PC-9 (cell line): ENCODE results near the gene RBM8A. TPM values are rescaled to one million over a fixed set of nuclear protein-coding genes. Genes with fewer than 3 reads are reported as not detected.

Experiments
- BruUV-seq: library from RNA; stranded (reverse); fragments of 400-500 nt; replicated peaks from 2 replicates; lab custom pipeline; 2021; lab: Mats Ljungman, UMichigan
- CTCF ChIA-PET: fragments of 300-600 bp; sonication (Branson Sonifier 250); formaldehyde crosslinking; loops from one replicate; lab custom pipeline; 2022; ENCODE audit warnings: antibody characterized with exemption; lab: Charles Lee
- POLR2A ChIA-PET: fragments of 300-600 bp; sonication (Branson Sonifier 250); formaldehyde crosslinking; loops from one replicate; lab custom pipeline; 2022; ENCODE audit warnings: antibody characterized with exemption; ENCODE audit not compliant: unreplicated experiment; lab: Charles Lee
- DNase-seq, 2 experiments: peaks; one replicate each; pipeline versions ENCODE4 v3.0.0 to v3.0.0-alpha.2; 2015 to 2022; ENCODE audit warnings: mixed read lengths in 1 of 2
- H2AFZ ChIP-seq: fragments of 200-600 bp; sonication (generic); 2 replicates; pipeline ENCODE4 v1.8.1; 2017; ENCODE audit warnings: antibody characterized with exemption
- H3F3A ChIP-seq: fragments of 200-600 bp; sonication (generic); 2 replicates; pipeline ENCODE4 v1.8.1; 2017; ENCODE audit warnings: antibody characterized with exemption, mild to moderate bottlenecking, low read depth; ENCODE audit not compliant: insufficient read depth
- H3K27ac ChIP-seq: fragments of 200-600 bp; sonication (generic); 2 replicates; pipeline ENCODE4 v1.6.1; 2016; ENCODE audit warnings: mixed run types
- H3K27me3 ChIP-seq: fragments of 200-600 bp; sonication (generic); 2 replicates; pipeline ENCODE4 v1.6.1; 2016; ENCODE audit warnings: low read depth, mixed run types; ENCODE audit not compliant: insufficient read depth
- H3K36me3 ChIP-seq: fragments of 200-600 bp; sonication (generic); 2 replicates; pipeline ENCODE4 v1.6.1; 2016; ENCODE audit warnings: low read depth, mixed run types
- H3K4me1 ChIP-seq: fragments of 200-600 bp; sonication (generic); replicated peaks from 2 replicates; pipeline ENCODE4 v1.6.1; 2016; ENCODE audit warnings: mixed run types; ENCODE audit not compliant: insufficient read depth
- H3K4me2 ChIP-seq: fragments of 200-600 bp; sonication (generic); 2 replicates; pipeline ENCODE4 v1.6.1; 2017; ENCODE audit warnings: mixed run types
- H3K4me3 ChIP-seq: fragments of 200-600 bp; sonication (generic); 2 replicates; pipeline ENCODE4 v1.6.1; 2016; ENCODE audit warnings: mixed run types
- H3K79me2 ChIP-seq: fragments of 200-600 bp; sonication (generic); 2 replicates; pipeline ENCODE4 v1.6.1; 2017; ENCODE audit warnings: low read depth, mixed run types
- H3K9me2 ChIP-seq: fragments of 200-600 bp; sonication (generic); 2 replicates; pipeline ENCODE4 v1.8.1; 2017; ENCODE audit warnings: mild to moderate bottlenecking; ENCODE audit not compliant: insufficient read depth
- H3K9me3 ChIP-seq: fragments of 200-600 bp; sonication (generic); 2 replicates; pipeline ENCODE4 v1.8.1; 2016; ENCODE audit warnings: low read depth; ENCODE audit not compliant: insufficient read depth
- H4K20me1 ChIP-seq: fragments of 200-600 bp; sonication (generic); 2 replicates; pipeline ENCODE4 v1.8.1; 2017; ENCODE audit not compliant: insufficient read depth
- EZH2 ChIP-seq: fragments of 200-600 bp; sonication (generic); IDR thresholded peaks from 2 replicates; pipeline ENCODE4 v1.8.0; 2017; ENCODE audit warnings: antibody characterized with exemption, low read depth
- intact Hi-C: fragments of 100-400 bp; cut with micrococcal nuclease; formaldehyde crosslinking; loops from one replicate; pipeline ENCODE4 v1.10.0; 2022; ENCODE audit not compliant: unreplicated experiment
- total RNA-seq: library from RNA; stranded (reverse); gene quantifications from 2 replicates; pipeline ENCODE4 v1.2.3, GENCODE V29; 2021
- TF ChIP-seq, protein P1 (sequence below): fragments of 200-600 bp; sonication (generic); conservative IDR thresholded peaks from 2 replicates; pipeline ENCODE4 v1.6.1; 2017; ENCODE audit warnings: mixed run types, antibody characterized with exemption, mild to moderate bottlenecking, moderate library complexity

Gene RBM8A
- total RNA-seq, 1 experiment from 2014 or later = 129 TPM

DNA sequence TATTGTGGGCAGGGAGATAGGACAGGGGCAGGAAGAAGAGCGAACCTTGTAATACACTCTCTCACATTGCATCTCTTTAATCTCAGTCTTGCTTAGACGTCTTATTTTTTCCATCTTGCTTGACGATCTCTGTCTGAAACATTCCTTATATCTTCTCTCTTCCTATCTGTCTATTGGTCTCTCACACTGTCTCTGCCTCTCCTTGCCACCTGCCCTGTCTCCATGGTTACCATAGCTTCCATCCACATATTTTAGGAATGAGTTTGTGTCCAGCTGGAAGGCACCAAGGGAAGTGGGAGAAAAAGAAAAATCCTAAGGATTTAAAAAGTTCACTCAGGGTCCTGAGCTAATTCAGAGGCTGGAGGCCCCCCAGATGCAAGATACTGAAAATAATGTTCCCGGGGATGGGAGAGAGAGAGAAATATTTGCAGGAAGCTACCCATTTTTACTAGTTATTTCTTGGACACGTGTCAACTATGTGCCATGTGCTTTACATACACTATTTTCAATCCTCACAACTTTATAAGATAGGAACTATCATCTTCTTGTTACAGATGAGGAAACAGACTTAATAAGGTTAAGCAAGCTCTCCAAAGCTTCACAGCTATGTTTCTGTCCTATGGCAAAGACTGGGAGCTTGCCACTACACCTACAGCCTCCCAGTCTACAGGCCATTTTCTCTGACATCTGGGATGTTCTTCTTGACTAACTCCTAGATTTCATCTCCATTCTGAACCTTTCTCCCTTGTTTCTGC is 36.2 kb upstream of the RBM8A start:
- CTCF ChIA-PET = interaction anchor here (0.9 to 1.4 kb wide), 2 partner anchors 36 to 72 kb away, joined by 3 to 7 read pairs; partner anchors contain the start of gene RBM8A
- H3K4me1 ChIP-seq = peaks cover 27% of the 10 kb centered on the region
- no peaks in the 10 kb centered on the region for H3K9me2 ChIP-seq
- peaks cover 14% of the 10 kb centered on the region for H3F3A ChIP-seq
- no peak overlapping the region for H3K27ac ChIP-seq
- H2AFZ ChIP-seq = peak overlapping the region; percentile 85; the same call in 1 of the 2 replicates
- no peaks in the 10 kb centered on the region for H3K79me2 ChIP-seq
- peak overlapping the region; percentile 84 for H3K4me2 ChIP-seq
- peak overlapping the region; percentile 65 for H3K4me3 ChIP-seq
- BruUV-seq = no TSS peak
- no peaks in the 10 kb centered on the region for H3K9me3 ChIP-seq
- H4K20me1 ChIP-seq = no peaks in the 10 kb centered on the region
- intact Hi-C loops = loop anchor here (2.0 kb wide), 1 partner anchor 31 kb away; no protein-coding TSS in a partner anchor
- H3K27me3 ChIP-seq = peaks cover 15% of the 10 kb centered on the region
- DNase-seq = peak in 1 of 2 experiments; percentile 60
- POLR2A ChIA-PET = interaction anchor here (0.6 to 1.0 kb wide), 3 partner anchors 12 to 36 kb away, joined by 4 to 9 read pairs (median 5); partner anchors contain the start of gene RBM8A
- TF ChIP-seq EZH2 = no peak
- TF ChIP-seq, protein P1, sequence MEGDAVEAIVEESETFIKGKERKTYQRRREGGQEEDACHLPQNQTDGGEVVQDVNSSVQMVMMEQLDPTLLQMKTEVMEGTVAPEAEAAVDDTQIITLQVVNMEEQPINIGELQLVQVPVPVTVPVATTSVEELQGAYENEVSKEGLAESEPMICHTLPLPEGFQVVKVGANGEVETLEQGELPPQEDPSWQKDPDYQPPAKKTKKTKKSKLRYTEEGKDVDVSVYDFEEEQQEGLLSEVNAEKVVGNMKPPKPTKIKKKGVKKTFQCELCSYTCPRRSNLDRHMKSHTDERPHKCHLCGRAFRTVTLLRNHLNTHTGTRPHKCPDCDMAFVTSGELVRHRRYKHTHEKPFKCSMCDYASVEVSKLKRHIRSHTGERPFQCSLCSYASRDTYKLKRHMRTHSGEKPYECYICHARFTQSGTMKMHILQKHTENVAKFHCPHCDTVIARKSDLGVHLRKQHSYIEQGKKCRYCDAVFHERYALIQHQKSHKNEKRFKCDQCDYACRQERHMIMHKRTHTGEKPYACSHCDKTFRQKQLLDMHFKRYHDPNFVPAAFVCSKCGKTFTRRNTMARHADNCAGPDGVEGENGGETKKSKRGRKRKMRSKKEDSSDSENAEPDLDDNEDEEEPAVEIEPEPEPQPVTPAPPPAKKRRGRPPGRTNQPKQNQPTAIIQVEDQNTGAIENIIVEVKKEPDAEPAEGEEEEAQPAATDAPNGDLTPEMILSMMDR = no peak
- H3K36me3 ChIP-seq = no peaks in the 10 kb centered on the region

DNA sequence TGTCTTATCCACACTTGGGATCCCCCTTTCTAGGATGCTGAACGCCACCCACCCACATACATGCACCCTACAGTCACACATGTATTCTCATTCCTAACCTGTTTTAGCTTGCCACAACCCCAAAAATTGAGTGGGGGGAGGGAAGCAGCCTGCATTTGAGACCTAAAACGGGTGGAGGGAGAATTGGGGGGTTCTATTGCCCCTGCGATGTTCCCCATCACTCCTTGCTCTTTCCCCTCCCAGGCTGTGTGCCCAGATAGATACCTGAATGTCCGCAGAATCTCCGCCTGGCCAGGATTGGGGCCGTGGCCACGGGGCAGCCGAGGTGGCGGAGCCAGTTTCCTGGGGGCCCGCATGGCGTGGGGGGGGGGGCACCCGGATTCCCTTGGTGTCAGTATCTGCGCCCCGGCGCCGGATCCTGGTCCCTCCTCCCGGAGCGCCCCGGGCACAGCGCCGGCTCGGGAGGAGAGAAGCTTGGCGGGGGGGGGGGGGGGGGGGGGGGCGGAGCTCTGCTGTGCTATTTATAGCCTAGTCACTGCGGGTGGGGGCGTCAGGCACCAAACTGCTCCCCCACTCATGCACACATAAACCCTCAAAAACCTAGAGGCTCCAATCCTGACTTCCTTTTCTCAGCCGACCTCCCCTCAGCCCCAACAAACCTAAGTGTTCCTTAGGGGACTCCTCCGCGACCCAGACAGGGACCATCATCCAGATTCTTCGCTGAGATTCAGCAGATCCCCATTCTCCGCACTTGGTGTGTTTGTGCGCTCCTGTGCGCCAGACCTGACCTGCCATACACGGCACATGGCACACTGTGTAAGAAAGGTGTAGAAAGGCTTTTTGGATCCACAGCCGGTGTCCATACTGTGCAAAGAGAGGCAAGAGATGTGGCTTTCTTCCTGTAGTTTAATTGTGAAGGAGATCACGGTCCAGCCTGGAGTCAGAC is 35.1 kb upstream of the RBM8A start:
- ChIA-PET CTCF (interaction anchor here (0.6 to 1.4 kb wide), 4 partner anchors 9 to 241 kb away, joined by 3 to 7 read pairs (median 6); partner anchors contain the start of gene RBM8A), POLR2A (interaction anchor here (0.6 to 1.0 kb wide), 2 partner anchors 35 to 36 kb away, joined by 4 to 9 read pairs; partner anchors contain the start of gene RBM8A)
- H3K27ac ChIP-seq = no peak overlapping the region
- H2AFZ ChIP-seq = peak overlapping the region; percentile 69
- no peaks in the 10 kb centered on the region for H3K9me2 ChIP-seq
- H4K20me1 ChIP-seq = no peaks in the 10 kb centered on the region
- H3K36me3 ChIP-seq = no peaks in the 10 kb centered on the region
- peak overlapping the region; percentile 84 for H3K4me2 ChIP-seq
- TF ChIP-seq, protein P1 = no peak
- no peak for TF ChIP-seq EZH2
- BruUV-seq = no TSS peak
- H3K27me3 ChIP-seq = peaks cover 17% of the 10 kb centered on the region
- intact Hi-C loops = loop anchor here (2.0 kb wide), 1 partner anchor 32 kb away; no protein-coding TSS in a partner anchor
- H3K79me2 ChIP-seq = no peaks in the 10 kb centered on the region
- H3K9me3 ChIP-seq = no peaks in the 10 kb centered on the region
- no peak for DNase-seq
- peaks cover 31% of the 10 kb centered on the region for H3K4me1 ChIP-seq
- H3K4me3 ChIP-seq = peak overlapping the region; percentile 49; the same call in 1 of the 2 replicates
- H3F3A ChIP-seq = peaks cover 14% of the 10 kb centered on the region
